ENCODE measurements around the gene WIPF3.

WIPF3 gene

DNA sequence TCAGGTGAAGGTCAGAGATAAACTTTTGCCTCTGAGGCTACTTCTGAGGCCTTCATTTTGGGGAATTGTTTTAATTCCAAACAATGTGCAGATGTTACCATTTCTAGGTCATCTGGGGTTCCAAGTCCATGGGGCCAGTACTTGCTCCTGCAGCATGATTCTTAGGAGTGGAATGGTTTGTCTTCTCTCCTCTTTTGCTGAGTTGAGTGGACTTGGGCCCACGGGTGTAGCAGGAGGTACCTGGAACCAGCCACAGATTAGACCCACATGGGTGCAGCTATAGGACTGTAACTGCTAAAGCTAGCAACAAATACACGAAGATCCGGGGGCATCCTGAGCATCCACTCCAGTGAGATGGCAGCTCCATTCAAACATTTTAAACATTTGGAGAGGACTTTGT, 41.6 kb downstream of the WIPF3 start:
- H3K9me3 ChIP-seq (ENCODE audit: control insufficient read depth, insufficient read depth, low read depth, low read length), result no peaks in the 10 kb centered on the region
- H3K9ac ChIP-seq (ENCODE audit: low read length), result no peak overlapping the region
- no peaks in the 10 kb centered on the region for H3K27me3 ChIP-seq (ENCODE audit: control insufficient read depth, insufficient read depth, low read length)
- no peaks in the 10 kb centered on the region for H3K36me3 ChIP-seq (ENCODE audit: control insufficient read depth, insufficient read depth, low read length)
- H3K27ac ChIP-seq (ENCODE audit: low read depth, low read length), result no peak overlapping the region
- no peak overlapping the region for H3K4me3 ChIP-seq (ENCODE audit: low read depth, low read length)
- H3K4me1 ChIP-seq (ENCODE audit: control insufficient read depth, insufficient read depth, low read length), result peaks cover 7% of the 10 kb centered on the region

DNA sequence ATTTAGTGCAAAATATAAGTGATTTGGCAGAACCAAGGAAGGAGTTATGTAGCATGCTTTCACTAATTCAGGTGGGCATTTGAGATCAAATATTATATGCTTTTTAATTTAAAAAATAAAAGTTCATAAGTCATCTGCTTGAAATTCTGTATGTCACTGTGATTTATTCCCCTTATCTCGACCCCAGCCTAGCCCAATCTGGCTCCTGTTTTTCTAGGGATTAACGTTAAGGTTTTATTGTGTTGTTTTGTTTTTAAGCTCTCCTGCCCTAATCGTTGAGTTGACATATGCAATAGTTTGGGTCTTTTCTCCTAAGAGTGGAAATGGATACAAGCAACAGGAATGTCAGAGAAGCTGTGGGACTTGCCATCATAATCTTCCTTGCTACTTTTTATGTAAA, 42.6 kb downstream of the WIPF3 start:
- Histone ChIP-seq H3K36me3 (ENCODE audit: control insufficient read depth, insufficient read depth, low read length) (no peaks in the 10 kb centered on the region), H3K27me3 (ENCODE audit: control insufficient read depth, insufficient read depth, low read length) (no peaks in the 10 kb centered on the region), H3K4me3 (ENCODE audit: low read depth, low read length) (no peak overlapping the region), H3K9me3 (ENCODE audit: control insufficient read depth, insufficient read depth, low read depth, low read length) (no peaks in the 10 kb centered on the region), H3K9ac (ENCODE audit: low read length) (no peak overlapping the region), H3K4me1 (ENCODE audit: control insufficient read depth, insufficient read depth, low read length) (peaks cover 9% of the 10 kb centered on the region; the same call in 1 of the 2 replicates), H3K27ac (ENCODE audit: low read depth, low read length) (no peak overlapping the region)

DNA sequence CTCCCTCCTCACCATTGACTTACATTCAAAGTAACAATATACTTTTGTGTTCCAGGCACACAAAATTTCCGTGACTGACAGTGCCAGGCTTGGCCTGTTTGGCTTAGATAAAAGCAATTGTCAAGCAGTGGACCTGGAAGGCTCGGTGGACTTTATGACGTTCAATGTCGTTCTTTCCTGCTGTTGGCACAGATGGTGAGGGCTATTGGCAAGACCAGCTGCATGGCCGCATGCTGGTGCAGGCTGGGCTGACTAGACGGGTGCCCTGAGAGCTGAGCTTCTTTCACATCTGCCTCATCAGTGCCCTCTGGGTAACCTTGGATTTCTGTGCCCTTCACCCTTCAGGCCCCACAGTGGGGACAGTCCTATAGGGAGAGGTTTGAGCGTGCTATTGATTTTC, 45.2 kb downstream of the WIPF3 start:
- Histone ChIP-seq H3K9ac (ENCODE audit: low read length) (no peak overlapping the region), H3K27me3 (ENCODE audit: control insufficient read depth, insufficient read depth, low read length) (no peaks in the 10 kb centered on the region), H3K27ac (ENCODE audit: low read depth, low read length) (no peak overlapping the region), H3K4me1 (ENCODE audit: control insufficient read depth, insufficient read depth, low read length) (peaks cover 21% of the 10 kb centered on the region), H3K9me3 (ENCODE audit: control insufficient read depth, insufficient read depth, low read depth, low read length) (no peaks in the 10 kb centered on the region), H3K36me3 (ENCODE audit: control insufficient read depth, insufficient read depth, low read length) (no peaks in the 10 kb centered on the region), H3K4me3 (ENCODE audit: low read depth, low read length) (no peak overlapping the region)

DNA sequence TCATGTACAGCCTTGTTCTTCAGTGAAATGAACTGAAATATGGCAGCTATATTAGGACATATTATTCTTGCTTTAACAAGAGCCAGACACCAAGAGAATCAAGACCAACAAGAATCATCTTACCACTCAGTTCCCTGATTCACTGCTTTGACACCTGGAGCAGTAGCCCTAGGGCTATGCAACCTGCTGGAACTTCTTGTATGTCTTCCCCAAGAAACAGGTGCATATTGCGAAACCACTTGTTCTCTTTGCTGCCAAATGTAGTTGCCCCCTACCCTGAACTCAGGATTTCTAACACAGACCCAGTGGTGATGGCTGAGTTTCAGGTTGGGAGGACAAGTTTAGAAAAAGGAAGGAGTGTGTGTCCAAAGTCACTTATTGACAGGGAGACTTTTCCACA, 46.1 kb downstream of the WIPF3 start:
- H3K4me3 ChIP-seq (ENCODE audit: low read depth, low read length), result no peak overlapping the region
- no peak overlapping the region for H3K27ac ChIP-seq (ENCODE audit: low read depth, low read length)
- no peaks in the 10 kb centered on the region for H3K27me3 ChIP-seq (ENCODE audit: control insufficient read depth, insufficient read depth, low read length)
- H3K36me3 ChIP-seq (ENCODE audit: control insufficient read depth, insufficient read depth, low read length), result no peaks in the 10 kb centered on the region
- H3K4me1 ChIP-seq (ENCODE audit: control insufficient read depth, insufficient read depth, low read length), result peaks cover 21% of the 10 kb centered on the region
- no peak overlapping the region for H3K9ac ChIP-seq (ENCODE audit: low read length)
- H3K9me3 ChIP-seq (ENCODE audit: control insufficient read depth, insufficient read depth, low read depth, low read length), result no peaks in the 10 kb centered on the region

DNA sequence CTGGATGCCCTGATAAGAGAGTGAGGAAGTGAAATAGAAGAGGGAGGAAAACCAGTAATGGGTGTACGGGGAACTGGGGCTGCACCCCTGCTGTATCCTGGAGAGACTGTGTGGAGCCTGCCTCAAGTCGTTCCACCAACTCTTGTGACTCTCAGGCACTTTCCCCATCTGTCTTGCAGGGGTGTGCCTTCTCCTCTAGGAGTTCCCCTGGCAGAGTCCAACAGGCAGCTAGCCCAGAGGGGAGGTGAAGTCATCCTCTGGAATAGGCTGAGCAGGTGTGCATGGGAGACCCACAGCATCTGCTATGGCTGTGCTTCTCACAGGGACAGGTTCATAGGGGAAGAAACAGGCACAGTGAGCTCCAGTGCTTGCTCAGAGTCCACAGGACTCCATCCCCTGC, 46.8 kb downstream of the WIPF3 start:
- H3K4me1 ChIP-seq (ENCODE audit: control insufficient read depth, insufficient read depth, low read length), result peaks cover 21% of the 10 kb centered on the region
- H3K4me3 ChIP-seq (ENCODE audit: low read depth, low read length), result no peak overlapping the region
- no peaks in the 10 kb centered on the region for H3K9me3 ChIP-seq (ENCODE audit: control insufficient read depth, insufficient read depth, low read depth, low read length)
- H3K36me3 ChIP-seq (ENCODE audit: control insufficient read depth, insufficient read depth, low read length), result no peaks in the 10 kb centered on the region
- no peak overlapping the region for H3K27ac ChIP-seq (ENCODE audit: low read depth, low read length)
- no peak overlapping the region for H3K9ac ChIP-seq (ENCODE audit: low read length)
- H3K27me3 ChIP-seq (ENCODE audit: control insufficient read depth, insufficient read depth, low read length), result no peaks in the 10 kb centered on the region

DNA sequence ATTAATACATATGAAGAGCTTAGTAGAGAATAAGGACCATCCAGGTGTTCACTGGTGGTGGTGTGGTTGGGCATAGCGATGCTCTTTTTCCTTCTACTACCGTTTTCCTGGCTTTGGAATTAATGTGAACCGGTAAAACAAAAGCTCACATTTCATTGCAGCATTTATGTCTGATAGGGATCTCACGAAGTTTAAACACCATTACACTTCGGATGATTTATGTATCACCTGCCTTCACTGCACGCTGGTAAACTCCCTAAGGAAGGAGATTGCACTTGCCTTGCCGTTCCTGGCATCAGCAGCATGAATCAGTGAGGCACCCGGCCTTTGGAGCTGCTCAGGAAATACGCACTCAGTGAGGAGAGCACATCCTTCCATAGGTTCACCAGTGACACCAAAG, 47.5 kb downstream of the WIPF3 start:
- Histone ChIP-seq H3K4me3 (ENCODE audit: low read depth, low read length) (no peak overlapping the region), H3K27me3 (ENCODE audit: control insufficient read depth, insufficient read depth, low read length) (no peaks in the 10 kb centered on the region), H3K36me3 (ENCODE audit: control insufficient read depth, insufficient read depth, low read length) (no peaks in the 10 kb centered on the region), H3K27ac (ENCODE audit: low read depth, low read length) (no peak overlapping the region), H3K9me3 (ENCODE audit: control insufficient read depth, insufficient read depth, low read depth, low read length) (no peaks in the 10 kb centered on the region), H3K9ac (ENCODE audit: low read length) (no peak overlapping the region), H3K4me1 (ENCODE audit: control insufficient read depth, insufficient read depth, low read length) (peaks cover 21% of the 10 kb centered on the region)

DNA sequence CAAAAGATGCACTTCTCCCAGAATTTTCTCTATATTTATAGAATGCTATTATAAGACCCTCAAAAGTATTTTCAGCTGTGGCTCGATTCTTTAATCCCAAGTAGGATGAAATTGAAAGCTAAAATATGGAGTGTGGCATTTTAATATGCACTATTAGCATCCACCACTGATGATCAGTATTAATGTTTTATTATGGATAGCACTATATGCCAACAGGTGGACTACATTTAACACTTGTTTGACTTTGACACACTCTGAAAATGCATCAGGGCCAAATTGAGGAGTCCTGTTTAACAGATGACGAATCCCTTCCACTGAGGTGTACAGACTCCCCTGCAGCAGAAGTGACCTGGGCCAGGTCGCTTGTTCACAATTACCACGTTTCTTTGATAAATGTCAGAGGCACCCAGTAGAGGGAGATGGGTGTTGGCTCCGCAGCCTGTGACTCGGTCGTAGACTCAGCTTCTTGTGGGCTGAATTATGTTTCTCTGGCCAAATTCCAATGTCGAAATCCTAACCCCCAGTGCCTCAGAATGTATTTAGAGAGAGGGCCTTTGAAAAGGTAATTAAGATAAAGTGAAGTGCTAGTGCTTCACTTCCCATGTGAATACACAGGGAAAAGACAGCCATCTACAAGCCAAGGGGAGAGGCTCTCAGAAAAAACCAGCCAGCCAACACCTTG, 48.1 kb downstream of the WIPF3 start:
- H3K27me3 ChIP-seq (ENCODE audit: control insufficient read depth, insufficient read depth, low read length), result no peaks in the 10 kb centered on the region
- peaks cover 21% of the 10 kb centered on the region for H3K4me1 ChIP-seq (ENCODE audit: control insufficient read depth, insufficient read depth, low read length)
- no peak overlapping the region for H3K4me3 ChIP-seq (ENCODE audit: low read depth, low read length)
- H3K36me3 ChIP-seq (ENCODE audit: control insufficient read depth, insufficient read depth, low read length), result no peaks in the 10 kb centered on the region
- H3K27ac ChIP-seq (ENCODE audit: low read depth, low read length), result no peak overlapping the region
- H3K9me3 ChIP-seq (ENCODE audit: control insufficient read depth, insufficient read depth, low read depth, low read length), result no peaks in the 10 kb centered on the region
- H3K9ac ChIP-seq (ENCODE audit: low read length), result no peak overlapping the region

DNA sequence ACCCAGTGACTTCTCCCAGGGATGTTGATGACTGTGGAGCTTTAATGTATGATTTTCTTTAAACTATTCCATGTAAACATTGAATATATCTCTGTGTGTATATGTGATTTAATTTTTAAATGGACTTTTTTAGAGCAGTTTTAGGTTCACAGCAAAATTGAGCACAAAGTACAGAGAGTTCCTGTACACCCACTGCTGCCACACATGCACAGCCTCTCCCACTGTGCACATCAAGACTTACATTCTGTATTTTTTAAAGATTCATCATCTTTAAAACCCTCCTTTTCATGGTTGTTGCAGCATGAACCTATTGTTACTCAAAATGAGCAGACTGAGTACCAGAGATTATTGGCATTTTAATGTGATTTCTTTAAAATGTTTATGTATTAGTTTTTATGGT, 51.3 kb downstream of the WIPF3 start:
- Histone ChIP-seq H3K4me1 (ENCODE audit: control insufficient read depth, insufficient read depth, low read length) (peaks cover 21% of the 10 kb centered on the region), H3K27me3 (ENCODE audit: control insufficient read depth, insufficient read depth, low read length) (no peaks in the 10 kb centered on the region), H3K9me3 (ENCODE audit: control insufficient read depth, insufficient read depth, low read depth, low read length) (no peaks in the 10 kb centered on the region), H3K9ac (ENCODE audit: low read length) (no peak overlapping the region), H3K4me3 (ENCODE audit: low read depth, low read length) (no peak overlapping the region), H3K27ac (ENCODE audit: low read depth, low read length) (no peak overlapping the region), H3K36me3 (ENCODE audit: control insufficient read depth, insufficient read depth, low read length) (no peaks in the 10 kb centered on the region)

DNA sequence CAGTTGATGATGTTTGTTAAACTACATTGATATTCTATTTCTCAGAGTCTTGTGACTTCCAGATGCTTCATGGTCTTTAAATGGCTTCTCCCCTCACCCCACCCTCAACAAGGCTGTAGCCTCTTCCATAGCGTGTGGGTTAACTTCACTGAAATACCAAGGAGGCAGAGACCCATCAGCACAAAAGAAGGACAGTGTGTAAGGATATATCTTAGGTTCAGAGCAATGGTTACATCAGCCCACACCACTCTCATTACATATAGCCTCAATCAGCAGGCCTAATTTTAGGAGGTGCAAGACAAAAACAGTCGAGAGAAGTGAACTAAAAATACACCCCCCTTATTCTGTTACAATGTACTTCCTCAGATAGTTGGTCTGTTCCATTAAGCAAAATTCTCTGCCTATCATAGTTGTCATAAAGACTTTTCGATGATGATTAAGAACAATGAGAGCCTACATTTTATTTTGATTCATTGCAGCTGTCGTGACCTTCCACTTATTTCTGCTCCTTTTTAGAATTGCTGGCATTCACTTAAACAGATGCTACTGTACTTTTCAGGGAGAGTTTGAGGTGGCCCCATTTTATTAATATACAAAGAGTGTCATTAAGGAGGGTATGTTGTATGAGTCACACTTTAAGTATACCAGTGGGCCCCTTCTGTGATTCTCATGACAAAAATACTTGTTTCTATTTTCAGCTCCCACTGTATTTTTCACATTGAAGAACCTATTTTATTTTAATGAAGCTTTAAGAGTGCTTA, 52.1 kb downstream of the WIPF3 start:
- H3K9me3 ChIP-seq (ENCODE audit: control insufficient read depth, insufficient read depth, low read depth, low read length), result no peaks in the 10 kb centered on the region
- no peaks in the 10 kb centered on the region for H3K36me3 ChIP-seq (ENCODE audit: control insufficient read depth, insufficient read depth, low read length)
- H3K27me3 ChIP-seq (ENCODE audit: control insufficient read depth, insufficient read depth, low read length), result no peaks in the 10 kb centered on the region
- H3K9ac ChIP-seq (ENCODE audit: low read length), result no peak overlapping the region
- H3K27ac ChIP-seq (ENCODE audit: low read depth, low read length), result no peak overlapping the region
- H3K4me3 ChIP-seq (ENCODE audit: low read depth, low read length), result no peak overlapping the region
- peaks cover 18% of the 10 kb centered on the region for H3K4me1 ChIP-seq (ENCODE audit: control insufficient read depth, insufficient read depth, low read length)

DNA sequence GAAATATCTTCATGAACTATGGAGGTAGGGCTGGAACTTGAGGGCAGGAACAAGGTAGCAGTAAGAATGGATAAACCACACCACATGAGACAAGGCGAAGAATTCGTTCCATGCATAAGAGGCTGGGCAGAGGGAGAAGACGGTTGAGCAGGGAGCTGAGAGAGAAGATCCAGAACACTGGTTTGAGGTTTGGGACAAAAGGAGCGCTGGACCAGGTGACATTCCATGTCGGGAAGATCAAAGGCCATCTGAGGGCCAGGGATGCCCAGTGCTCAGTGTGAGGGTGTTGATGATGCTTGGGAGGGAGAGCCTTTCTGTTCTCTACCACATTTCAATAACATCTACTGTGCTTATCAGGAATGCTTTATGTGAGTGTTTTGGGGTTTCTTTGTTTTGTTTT, 52.8 kb downstream of the WIPF3 start:
- Histone ChIP-seq H3K4me3 (ENCODE audit: low read depth, low read length) (no peak overlapping the region), H3K9me3 (ENCODE audit: control insufficient read depth, insufficient read depth, low read depth, low read length) (no peaks in the 10 kb centered on the region), H3K4me1 (ENCODE audit: control insufficient read depth, insufficient read depth, low read length) (peaks cover 12% of the 10 kb centered on the region), H3K27me3 (ENCODE audit: control insufficient read depth, insufficient read depth, low read length) (no peaks in the 10 kb centered on the region), H3K9ac (ENCODE audit: low read length) (no peak overlapping the region), H3K27ac (ENCODE audit: low read depth, low read length) (no peak overlapping the region), H3K36me3 (ENCODE audit: control insufficient read depth, insufficient read depth, low read length) (no peaks in the 10 kb centered on the region)

DNA sequence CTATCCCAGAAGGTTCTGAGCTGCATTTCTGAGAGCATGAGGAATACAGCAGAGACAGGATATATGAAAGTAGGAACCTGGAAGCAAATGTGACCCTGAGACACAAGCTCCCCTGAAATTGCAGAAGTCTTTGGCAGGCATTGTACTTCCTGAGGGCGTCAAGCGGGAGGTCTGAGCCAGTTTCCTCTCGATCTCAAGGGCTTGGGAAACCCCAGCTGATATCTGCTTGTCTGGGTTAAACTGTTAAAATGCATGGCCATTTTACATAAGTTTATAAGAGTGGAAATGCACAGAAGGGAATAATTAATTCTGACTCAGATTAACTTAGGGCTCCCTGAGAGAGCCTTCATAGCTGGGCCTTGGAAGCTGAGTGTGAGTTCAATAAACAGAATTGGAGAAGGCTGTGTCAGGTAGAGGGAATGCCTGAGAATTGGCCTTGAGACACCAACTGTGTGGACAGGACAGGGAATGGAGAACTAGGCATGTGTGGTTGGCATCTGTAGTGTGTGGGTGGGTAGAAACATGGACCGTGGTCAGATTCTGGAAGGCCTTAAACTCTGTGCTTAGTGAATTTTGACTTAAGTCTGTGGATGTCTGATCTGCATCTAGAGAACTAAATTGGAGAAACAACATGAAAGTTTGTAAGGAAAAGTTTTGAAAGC, 53.3 kb downstream of the WIPF3 start:
- H3K9me3 ChIP-seq (ENCODE audit: control insufficient read depth, insufficient read depth, low read depth, low read length), result no peaks in the 10 kb centered on the region
- no peak overlapping the region for H3K9ac ChIP-seq (ENCODE audit: low read length)
- H3K4me1 ChIP-seq (ENCODE audit: control insufficient read depth, insufficient read depth, low read length), result peaks cover 7% of the 10 kb centered on the region
- H3K4me3 ChIP-seq (ENCODE audit: low read depth, low read length), result no peak overlapping the region
- H3K27ac ChIP-seq (ENCODE audit: low read depth, low read length), result no peak overlapping the region
- H3K36me3 ChIP-seq (ENCODE audit: control insufficient read depth, insufficient read depth, low read length), result no peaks in the 10 kb centered on the region
- no peaks in the 10 kb centered on the region for H3K27me3 ChIP-seq (ENCODE audit: control insufficient read depth, insufficient read depth, low read length)
